Measurements from ENCODE around the gene CDS2. TPM values are rescaled to one million over a fixed set of nuclear protein-coding genes. Genes with fewer than 3 reads are reported as not detected.

The CDS2 gene
- total and polyA plus RNA-seq, 2 donors, result 13.4 to 18.9 TPM

DNA sequence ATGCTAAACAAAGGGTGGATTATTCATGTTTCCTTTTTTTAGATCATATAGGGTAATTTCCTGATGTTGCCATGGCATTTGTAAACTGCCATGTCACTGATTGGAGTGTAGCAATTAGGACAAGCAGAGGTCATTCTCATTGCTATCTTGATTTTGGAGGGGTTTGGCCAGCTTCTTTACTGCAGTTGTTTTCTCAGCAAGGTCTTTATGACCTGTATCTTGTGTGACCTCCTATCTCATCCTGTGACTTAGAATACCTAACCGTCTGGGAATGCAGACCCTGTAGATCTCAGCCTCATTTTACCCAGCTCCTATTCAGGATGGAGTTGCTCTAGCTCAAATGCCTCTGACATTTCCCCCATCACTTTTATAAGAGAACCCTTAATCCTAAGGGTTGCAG, 53.6 kb downstream of the CDS2 start:
- peaks cover 0 to 3% of the 10 kb centered on the region in 2 donors for H3K4me1 ChIP-seq (ENCODE audit: control insufficient read depth in 2 of 2, insufficient read depth in 2 of 2, low read length in 2 of 2)
- no peak overlapping the region for H3K4me3 ChIP-seq (ENCODE audit: low read length in 2 of 2)
- no peaks in the 10 kb centered on the region for H3K27me3 ChIP-seq (ENCODE audit: control insufficient read depth in 2 of 2, insufficient read depth in 1 of 2, low read length in 1 of 2)
- H3K36me3 ChIP-seq (ENCODE audit: control insufficient read depth in 2 of 2, insufficient read depth in 2 of 2, low read length in 1 of 2), result peaks cover 49 to 60% of the 10 kb centered on the region in 2 donors
- DNase-seq (ENCODE audit: low read depth in 6 of 9, low spot score in 9 of 9), result no peak
- H3K9me3 ChIP-seq (ENCODE audit: control insufficient read depth in 2 of 2, insufficient read depth in 1 of 2, low read length in 1 of 2), result no peaks in the 10 kb centered on the region
- H3K27ac ChIP-seq (ENCODE audit: low read depth in 1 of 2, low read length in 1 of 2), result no peak overlapping the region
- WGBS, result 98% methylated on average over 1 of the region's 1 CpG

DNA sequence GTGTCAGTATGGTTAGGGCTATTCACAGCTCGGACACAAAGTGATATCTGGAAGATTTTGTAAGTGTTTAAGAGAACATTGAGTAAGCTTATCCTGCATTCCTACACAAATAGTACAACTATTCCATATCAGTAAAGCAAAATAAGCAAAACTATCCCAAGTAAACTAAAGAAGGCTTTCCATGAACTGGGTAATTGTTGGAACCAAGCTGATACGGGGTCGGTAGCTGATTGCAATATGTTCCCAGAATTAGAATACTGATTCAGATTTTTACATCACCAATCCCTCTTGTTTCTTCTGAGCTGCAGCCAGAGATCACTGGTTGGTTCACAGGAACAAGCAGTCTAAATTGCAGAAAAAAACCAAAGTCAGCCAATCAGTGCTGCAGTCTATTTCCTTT, 54.1 kb downstream of the CDS2 start:
- WGBS, result 95% methylated on average over 3 of the region's 3 CpGs
- Histone ChIP-seq H3K9me3 (ENCODE audit: control insufficient read depth in 2 of 2, insufficient read depth in 1 of 2, low read length in 1 of 2) (no peaks in the 10 kb centered on the region), H3K27ac (ENCODE audit: low read depth in 1 of 2, low read length in 1 of 2) (no peak overlapping the region), H3K36me3 (ENCODE audit: control insufficient read depth in 2 of 2, insufficient read depth in 2 of 2, low read length in 1 of 2) (peaks cover 53 to 60% of the 10 kb centered on the region in 2 donors), H3K27me3 (ENCODE audit: control insufficient read depth in 2 of 2, insufficient read depth in 1 of 2, low read length in 1 of 2) (no peaks in the 10 kb centered on the region), H3K4me1 (ENCODE audit: control insufficient read depth in 2 of 2, insufficient read depth in 2 of 2, low read length in 2 of 2) (peaks cover 0 to 3% of the 10 kb centered on the region in 2 donors), H3K4me3 (ENCODE audit: low read length in 2 of 2) (no peak overlapping the region)
- no peak for DNase-seq (ENCODE audit: low read depth in 6 of 9, low spot score in 9 of 9)

DNA sequence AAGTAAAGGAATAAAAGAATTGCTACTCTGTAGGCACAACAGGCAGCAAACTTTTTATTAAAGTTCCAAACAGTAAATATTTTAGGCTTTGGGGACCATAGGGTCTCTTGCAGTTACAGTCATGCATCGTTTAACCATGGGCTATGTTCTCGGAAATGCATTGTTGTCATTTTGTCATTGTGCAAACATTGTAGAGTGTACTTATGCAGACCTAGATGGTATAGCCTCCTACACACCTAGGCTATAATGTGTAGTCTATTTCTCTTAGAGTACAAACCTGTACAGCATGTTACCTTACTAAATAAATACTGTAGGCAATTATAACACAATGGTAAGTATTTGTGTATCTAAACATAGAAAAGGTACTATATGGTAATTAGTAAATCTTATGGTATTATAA, 54.7 kb downstream of the CDS2 start:
- WGBS, result 95% methylated on average over 2 of the region's 2 CpGs
- Histone ChIP-seq H3K27ac (ENCODE audit: low read depth in 1 of 2, low read length in 1 of 2) (no peak overlapping the region), H3K9me3 (ENCODE audit: control insufficient read depth in 2 of 2, insufficient read depth in 1 of 2, low read length in 1 of 2) (no peaks in the 10 kb centered on the region), H3K4me1 (ENCODE audit: control insufficient read depth in 2 of 2, insufficient read depth in 2 of 2, low read length in 2 of 2) (peaks cover 0 to 3% of the 10 kb centered on the region in 2 donors), H3K36me3 (ENCODE audit: control insufficient read depth in 2 of 2, insufficient read depth in 2 of 2, low read length in 1 of 2) (peaks cover 56 to 60% of the 10 kb centered on the region in 2 donors), H3K4me3 (ENCODE audit: low read length in 2 of 2) (no peak overlapping the region), H3K27me3 (ENCODE audit: control insufficient read depth in 2 of 2, insufficient read depth in 1 of 2, low read length in 1 of 2) (no peaks in the 10 kb centered on the region)
- DNase-seq (ENCODE audit: low read depth in 6 of 9, low spot score in 9 of 9), result no peak

DNA sequence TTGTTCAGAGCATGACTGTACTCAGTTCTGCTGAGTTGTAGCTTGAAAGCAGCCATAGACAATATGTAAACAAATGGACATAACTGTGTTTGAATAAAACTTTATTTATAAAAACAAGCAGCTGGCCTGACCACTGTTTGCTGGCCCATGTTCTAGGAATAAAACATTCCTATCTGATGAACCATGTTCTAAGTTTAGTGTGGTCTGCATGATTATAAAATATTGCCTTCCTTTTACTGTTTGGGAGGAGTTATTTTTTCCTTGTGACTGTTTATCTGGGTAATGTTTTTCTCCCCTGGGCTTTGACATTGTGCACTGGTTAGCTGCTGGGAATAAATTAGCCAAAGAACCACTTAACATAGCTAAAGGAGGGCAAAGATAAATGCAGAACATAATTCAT, 55.1 kb downstream of the CDS2 start:
- Histone ChIP-seq H3K4me3 (ENCODE audit: low read length in 2 of 2) (no peak overlapping the region), H3K27me3 (ENCODE audit: control insufficient read depth in 2 of 2, insufficient read depth in 1 of 2, low read length in 1 of 2) (no peaks in the 10 kb centered on the region), H3K27ac (ENCODE audit: low read depth in 1 of 2, low read length in 1 of 2) (no peak overlapping the region), H3K4me1 (ENCODE audit: control insufficient read depth in 2 of 2, insufficient read depth in 2 of 2, low read length in 2 of 2) (peaks cover 0 to 3% of the 10 kb centered on the region in 2 donors), H3K36me3 (ENCODE audit: control insufficient read depth in 2 of 2, insufficient read depth in 2 of 2, low read length in 1 of 2) (peaks cover 56 to 62% of the 10 kb centered on the region in 2 donors), H3K9me3 (ENCODE audit: control insufficient read depth in 2 of 2, insufficient read depth in 1 of 2, low read length in 1 of 2) (no peaks in the 10 kb centered on the region)
- no peak for DNase-seq (ENCODE audit: low read depth in 6 of 9, low spot score in 9 of 9)

DNA sequence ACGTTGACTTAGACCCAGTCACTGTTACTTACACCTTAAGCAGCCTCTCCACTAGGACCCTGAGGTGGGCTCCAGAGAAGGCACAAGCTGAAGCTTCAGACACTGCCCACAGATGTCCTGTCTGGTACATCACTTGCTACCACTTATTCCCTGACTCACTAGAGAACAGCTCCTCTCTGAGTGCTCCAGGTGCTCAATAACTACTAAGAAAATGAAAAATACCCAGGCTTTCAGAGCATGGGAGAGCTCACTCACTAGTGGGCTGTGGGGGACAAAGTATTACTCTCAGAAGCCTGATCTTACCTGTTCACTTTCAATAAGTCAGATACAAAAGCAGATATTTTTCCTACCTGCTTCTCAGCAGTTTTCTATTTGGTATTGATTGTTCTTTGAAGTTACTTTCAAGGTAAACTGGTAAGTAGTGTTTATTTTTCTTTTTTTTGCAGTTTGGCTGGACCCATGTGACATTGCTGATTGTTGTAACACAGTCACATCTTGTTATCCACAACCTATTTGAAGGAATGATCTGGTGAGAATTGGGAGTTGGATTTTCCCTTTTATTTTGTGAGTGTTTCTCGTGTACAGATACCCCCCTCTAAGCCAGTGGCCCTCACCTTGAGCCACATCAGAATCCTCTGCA, 55.9 kb downstream of the CDS2 start:
- H3K4me3 ChIP-seq (ENCODE audit: low read length in 2 of 2), result no peak overlapping the region
- H3K9me3 ChIP-seq (ENCODE audit: control insufficient read depth in 2 of 2, insufficient read depth in 1 of 2, low read length in 1 of 2), result no peaks in the 10 kb centered on the region
- WGBS, result 68% methylated on average over 2 of the region's 2 CpGs
- H3K4me1 ChIP-seq (ENCODE audit: control insufficient read depth in 2 of 2, insufficient read depth in 2 of 2, low read length in 2 of 2), result no peaks in the 10 kb centered on the region
- DNase-seq (ENCODE audit: low read depth in 6 of 9, low spot score in 9 of 9), result no peak
- H3K36me3 ChIP-seq (ENCODE audit: control insufficient read depth in 2 of 2, insufficient read depth in 2 of 2, low read length in 1 of 2), result peaks cover 48 to 56% of the 10 kb centered on the region in 2 donors
- no peak overlapping the region for H3K27ac ChIP-seq (ENCODE audit: low read depth in 1 of 2, low read length in 1 of 2)
- no peaks in the 10 kb centered on the region for H3K27me3 ChIP-seq (ENCODE audit: control insufficient read depth in 2 of 2, insufficient read depth in 1 of 2, low read length in 1 of 2)

DNA sequence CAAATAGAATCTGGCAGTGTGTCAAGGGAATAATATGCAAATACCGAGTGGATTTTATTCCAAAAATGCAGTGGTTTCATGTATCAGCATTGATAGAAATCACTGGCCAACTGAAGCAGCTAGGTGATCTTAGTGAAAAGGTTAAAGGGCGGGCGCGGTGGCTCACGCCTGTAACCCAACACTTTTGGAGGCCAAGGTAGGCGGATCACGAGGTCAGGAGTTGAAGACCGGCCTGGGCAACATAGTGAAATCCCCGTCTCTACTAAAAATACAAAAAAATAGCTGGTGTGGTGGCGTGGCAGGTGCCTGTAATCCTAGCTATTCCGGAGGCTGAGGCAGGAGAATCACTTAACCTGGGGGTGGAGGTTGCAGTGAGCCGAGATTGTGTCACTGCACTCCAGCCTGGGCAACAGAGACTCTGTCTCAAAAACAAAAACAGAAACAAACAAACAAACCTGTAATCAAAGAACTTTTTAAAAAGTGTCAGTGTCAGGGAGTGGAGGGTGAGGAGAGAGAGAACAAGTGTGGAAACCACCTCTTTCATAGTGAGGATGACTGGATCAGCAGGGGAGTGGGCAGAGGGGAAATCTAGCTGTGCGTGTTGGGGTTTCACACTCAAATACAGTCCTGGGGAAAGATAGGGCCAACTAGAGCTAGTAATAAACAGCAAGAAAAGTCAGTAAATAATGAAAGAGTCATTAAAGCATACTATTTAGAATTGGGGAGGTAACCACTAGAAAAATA, 57.1 kb downstream of the CDS2 start:
- no peak overlapping the region for H3K4me3 ChIP-seq (ENCODE audit: low read length in 2 of 2)
- H3K9me3 ChIP-seq (ENCODE audit: control insufficient read depth in 2 of 2, insufficient read depth in 1 of 2, low read length in 1 of 2), result no peaks in the 10 kb centered on the region
- H3K36me3 ChIP-seq (ENCODE audit: control insufficient read depth in 2 of 2, insufficient read depth in 2 of 2, low read length in 1 of 2), result peaks cover 48 to 53% of the 10 kb centered on the region in 2 donors
- WGBS, result 97% methylated on average over 13 of the region's 13 CpGs
- no peaks in the 10 kb centered on the region for H3K27me3 ChIP-seq (ENCODE audit: control insufficient read depth in 2 of 2, insufficient read depth in 1 of 2, low read length in 1 of 2)
- no peak overlapping the region for H3K27ac ChIP-seq (ENCODE audit: low read depth in 1 of 2, low read length in 1 of 2)
- no peak for DNase-seq (ENCODE audit: low read depth in 6 of 9, low spot score in 9 of 9)
- H3K4me1 ChIP-seq (ENCODE audit: control insufficient read depth in 2 of 2, insufficient read depth in 2 of 2, low read length in 2 of 2), result no peaks in the 10 kb centered on the region

DNA sequence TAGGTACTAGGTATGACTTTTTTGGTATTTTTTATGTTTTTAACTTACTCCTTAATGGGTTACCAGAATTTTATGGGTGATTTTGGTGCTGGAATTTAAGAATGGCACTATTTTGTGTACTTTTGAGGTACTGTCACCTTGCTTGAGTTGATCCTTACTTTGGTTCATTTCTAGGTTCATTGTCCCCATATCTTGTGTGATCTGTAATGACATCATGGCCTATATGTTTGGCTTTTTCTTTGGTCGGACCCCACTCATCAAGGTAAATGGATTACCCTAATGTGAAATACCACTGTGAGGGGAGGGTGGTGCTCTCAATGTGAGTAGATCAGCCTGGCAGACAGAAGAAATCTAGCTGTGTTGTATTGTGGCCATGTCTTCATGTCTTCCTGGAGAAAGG, 57.9 kb downstream of the CDS2 start:
- DNase-seq (ENCODE audit: low read depth in 6 of 9, low spot score in 9 of 9), result no peak
- Histone ChIP-seq H3K27me3 (ENCODE audit: control insufficient read depth in 2 of 2, insufficient read depth in 1 of 2, low read length in 1 of 2) (no peaks in the 10 kb centered on the region), H3K4me1 (ENCODE audit: control insufficient read depth in 2 of 2, insufficient read depth in 2 of 2, low read length in 2 of 2) (no peaks in the 10 kb centered on the region), H3K27ac (ENCODE audit: low read depth in 1 of 2, low read length in 1 of 2) (no peak overlapping the region), H3K4me3 (ENCODE audit: low read length in 2 of 2) (no peak overlapping the region), H3K9me3 (ENCODE audit: control insufficient read depth in 2 of 2, insufficient read depth in 1 of 2, low read length in 1 of 2) (no peaks in the 10 kb centered on the region), H3K36me3 (ENCODE audit: control insufficient read depth in 2 of 2, insufficient read depth in 2 of 2, low read length in 1 of 2) (peaks cover 48 to 55% of the 10 kb centered on the region in 2 donors)
- 96% methylated on average over 1 of the region's 1 CpG for WGBS

DNA sequence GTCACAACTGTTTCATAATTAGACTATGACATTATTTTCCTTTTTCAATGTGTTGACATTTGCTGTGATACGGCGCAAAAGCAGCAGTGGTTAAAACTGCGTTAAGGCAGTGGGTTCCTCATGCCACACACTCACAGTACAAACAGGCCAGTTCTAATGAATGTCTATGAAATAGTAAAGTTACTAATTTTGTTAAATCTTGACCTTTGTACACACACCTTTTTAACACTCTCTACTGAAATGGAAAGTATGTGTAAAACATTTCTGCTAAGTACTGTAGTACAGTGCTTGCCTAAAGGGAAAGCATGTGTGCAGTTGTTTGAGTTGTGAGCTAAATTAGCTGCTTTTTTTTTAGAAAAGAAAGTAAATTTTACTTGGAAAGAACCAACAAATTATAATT, 60.3 kb downstream of the CDS2 start:
- no peaks in the 10 kb centered on the region for H3K9me3 ChIP-seq (ENCODE audit: control insufficient read depth in 2 of 2, insufficient read depth in 1 of 2, low read length in 1 of 2)
- DNase-seq (ENCODE audit: low read depth in 6 of 9, low spot score in 9 of 9), result no peak
- peaks cover 61 to 67% of the 10 kb centered on the region in 2 donors for H3K36me3 ChIP-seq (ENCODE audit: control insufficient read depth in 2 of 2, insufficient read depth in 2 of 2, low read length in 1 of 2)
- 98% methylated on average over 3 of the region's 3 CpGs for WGBS
- no peak overlapping the region for H3K4me3 ChIP-seq (ENCODE audit: low read length in 2 of 2)
- peaks cover 0 to 6% of the 10 kb centered on the region in 2 donors for H3K4me1 ChIP-seq (ENCODE audit: control insufficient read depth in 2 of 2, insufficient read depth in 2 of 2, low read length in 2 of 2)
- no peaks in the 10 kb centered on the region for H3K27me3 ChIP-seq (ENCODE audit: control insufficient read depth in 2 of 2, insufficient read depth in 1 of 2, low read length in 1 of 2)
- no peak overlapping the region for H3K27ac ChIP-seq (ENCODE audit: low read depth in 1 of 2, low read length in 1 of 2)

DNA sequence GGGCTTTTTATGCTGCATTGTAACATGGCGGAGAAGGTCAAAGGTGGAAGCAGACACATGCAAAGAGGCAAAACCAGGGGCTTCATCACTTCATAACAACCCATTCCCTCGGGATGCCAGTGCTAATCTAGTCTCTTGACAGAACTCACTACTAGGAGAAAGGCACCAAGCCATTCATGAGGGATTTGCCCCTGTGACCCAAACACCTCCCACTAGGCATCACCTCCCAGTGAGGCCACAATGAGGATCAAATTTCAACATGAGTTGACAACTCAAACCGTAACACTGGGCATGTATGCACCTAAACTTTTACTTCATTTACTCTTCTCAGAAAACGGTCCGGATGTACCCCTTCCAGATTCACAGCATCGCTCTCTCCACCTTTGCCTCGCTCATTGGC, 61.9 kb downstream of the CDS2 start:
- Histone ChIP-seq H3K9me3 (ENCODE audit: control insufficient read depth in 2 of 2, insufficient read depth in 1 of 2, low read length in 1 of 2) (no peaks in the 10 kb centered on the region), H3K4me1 (ENCODE audit: control insufficient read depth in 2 of 2, insufficient read depth in 2 of 2, low read length in 2 of 2) (peaks cover 0 to 6% of the 10 kb centered on the region in 2 donors), H3K36me3 (ENCODE audit: control insufficient read depth in 2 of 2, insufficient read depth in 2 of 2, low read length in 1 of 2) (peaks cover 50 to 59% of the 10 kb centered on the region in 2 donors), H3K27ac (ENCODE audit: low read depth in 1 of 2, low read length in 1 of 2) (no peak overlapping the region), H3K4me3 (ENCODE audit: low read length in 2 of 2) (no peak overlapping the region), H3K27me3 (ENCODE audit: control insufficient read depth in 2 of 2, insufficient read depth in 1 of 2, low read length in 1 of 2) (no peaks in the 10 kb centered on the region)
- 95% methylated on average over 7 of the region's 7 CpGs for WGBS
- no peak for DNase-seq (ENCODE audit: low read depth in 6 of 9, low spot score in 9 of 9)
